WI38 (cell line): ENCODE data around the gene CCDC187.
"Not testable (repeated sequence)": the region's sequence is repeated elsewhere in the genome, so short reads cannot be mapped to it uniquely, and the experiment has no call there.

Source experiments
- H3K4me3 ChIP-seq: 2 replicates; pipeline ENCODE4 v1.5.1; 2011; ENCODE audit warnings: low read depth, mild to moderate bottlenecking, control low read depth, low read length
- TF ChIP-seq, protein P1 (sequence below): IDR thresholded peaks from 2 replicates; pipeline ENCODE4 v1.5.1; 2012; ENCODE audit warnings: low read depth, mild to moderate bottlenecking, control low read depth, low read length

Gene CCDC187

DNA sequence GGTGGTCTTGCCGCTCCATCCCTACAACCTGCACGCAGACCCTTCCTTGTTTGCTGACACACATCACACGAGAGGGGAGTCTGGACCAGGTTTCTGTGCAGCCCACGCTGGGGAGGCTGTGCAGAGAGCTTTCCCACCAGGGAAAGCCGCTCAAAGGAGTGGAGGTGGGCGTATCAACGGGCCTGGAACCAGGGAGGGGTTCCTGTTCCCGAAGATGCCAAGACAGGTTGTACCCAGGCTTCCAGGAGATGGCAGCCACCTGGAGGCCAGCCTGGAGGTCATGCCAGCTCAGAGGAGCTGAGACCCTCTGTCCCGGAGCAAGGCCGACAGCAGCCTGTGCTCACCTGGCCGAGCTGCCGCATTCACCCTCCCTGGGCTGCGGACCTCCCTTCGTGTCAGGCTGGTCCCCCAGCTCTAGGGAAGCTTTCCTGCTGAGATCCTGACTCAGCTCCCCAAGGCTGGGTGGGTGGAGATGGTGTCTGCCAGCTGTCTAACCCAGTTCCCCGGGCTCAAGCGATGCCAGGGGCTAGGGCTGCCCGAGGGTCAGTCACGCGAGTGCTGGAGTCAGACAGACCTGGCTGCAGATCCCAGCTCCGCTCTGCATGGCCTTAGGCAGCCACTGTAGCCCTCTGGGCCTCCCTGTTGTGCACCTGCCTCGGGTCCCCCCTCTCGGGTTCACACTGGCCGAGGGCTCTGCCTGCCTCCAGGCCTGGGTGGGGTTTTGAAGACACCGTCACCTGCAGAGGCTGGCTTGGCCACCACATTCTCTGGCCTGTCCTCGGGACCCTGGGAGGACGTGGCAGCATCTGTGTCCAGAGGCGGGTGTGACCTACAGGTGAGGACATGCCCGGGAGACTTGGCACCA lies 29.7 kb downstream of the CCDC187 start:
- TF ChIP-seq, protein P1, sequence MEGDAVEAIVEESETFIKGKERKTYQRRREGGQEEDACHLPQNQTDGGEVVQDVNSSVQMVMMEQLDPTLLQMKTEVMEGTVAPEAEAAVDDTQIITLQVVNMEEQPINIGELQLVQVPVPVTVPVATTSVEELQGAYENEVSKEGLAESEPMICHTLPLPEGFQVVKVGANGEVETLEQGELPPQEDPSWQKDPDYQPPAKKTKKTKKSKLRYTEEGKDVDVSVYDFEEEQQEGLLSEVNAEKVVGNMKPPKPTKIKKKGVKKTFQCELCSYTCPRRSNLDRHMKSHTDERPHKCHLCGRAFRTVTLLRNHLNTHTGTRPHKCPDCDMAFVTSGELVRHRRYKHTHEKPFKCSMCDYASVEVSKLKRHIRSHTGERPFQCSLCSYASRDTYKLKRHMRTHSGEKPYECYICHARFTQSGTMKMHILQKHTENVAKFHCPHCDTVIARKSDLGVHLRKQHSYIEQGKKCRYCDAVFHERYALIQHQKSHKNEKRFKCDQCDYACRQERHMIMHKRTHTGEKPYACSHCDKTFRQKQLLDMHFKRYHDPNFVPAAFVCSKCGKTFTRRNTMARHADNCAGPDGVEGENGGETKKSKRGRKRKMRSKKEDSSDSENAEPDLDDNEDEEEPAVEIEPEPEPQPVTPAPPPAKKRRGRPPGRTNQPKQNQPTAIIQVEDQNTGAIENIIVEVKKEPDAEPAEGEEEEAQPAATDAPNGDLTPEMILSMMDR, result no peak
- H3K4me3 ChIP-seq, result no peak overlapping the region

DNA sequence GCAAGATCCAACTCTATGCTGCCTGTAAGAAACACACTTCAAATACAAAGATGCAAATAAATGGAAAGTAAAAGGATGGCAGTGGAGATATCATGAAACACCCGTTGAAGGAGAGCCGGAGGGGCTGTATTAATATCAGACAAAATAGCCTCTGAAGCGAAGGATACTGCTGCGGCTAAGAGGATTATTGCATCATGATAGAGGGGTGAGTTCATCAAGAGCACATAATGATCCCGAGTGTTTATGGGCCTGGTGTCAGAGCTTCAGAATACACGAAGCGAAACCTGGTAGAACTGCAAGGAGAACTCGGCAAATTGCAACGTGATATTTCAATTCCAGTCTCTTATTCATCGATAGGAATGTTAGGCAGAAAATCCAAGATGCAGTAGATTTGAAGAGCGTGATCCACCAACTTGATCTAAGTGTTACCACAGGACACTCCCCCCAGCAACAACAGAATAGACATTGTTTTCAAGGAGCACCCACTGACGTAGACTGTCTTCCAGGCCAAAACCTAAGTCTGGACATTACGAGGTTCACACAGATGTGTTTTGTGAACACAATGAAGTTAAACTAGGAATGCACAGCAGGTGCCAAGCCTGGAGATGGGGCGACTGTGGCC lies 30.5 kb downstream of the CCDC187 start:
- TF ChIP-seq, protein P1, result no peak

DNA sequence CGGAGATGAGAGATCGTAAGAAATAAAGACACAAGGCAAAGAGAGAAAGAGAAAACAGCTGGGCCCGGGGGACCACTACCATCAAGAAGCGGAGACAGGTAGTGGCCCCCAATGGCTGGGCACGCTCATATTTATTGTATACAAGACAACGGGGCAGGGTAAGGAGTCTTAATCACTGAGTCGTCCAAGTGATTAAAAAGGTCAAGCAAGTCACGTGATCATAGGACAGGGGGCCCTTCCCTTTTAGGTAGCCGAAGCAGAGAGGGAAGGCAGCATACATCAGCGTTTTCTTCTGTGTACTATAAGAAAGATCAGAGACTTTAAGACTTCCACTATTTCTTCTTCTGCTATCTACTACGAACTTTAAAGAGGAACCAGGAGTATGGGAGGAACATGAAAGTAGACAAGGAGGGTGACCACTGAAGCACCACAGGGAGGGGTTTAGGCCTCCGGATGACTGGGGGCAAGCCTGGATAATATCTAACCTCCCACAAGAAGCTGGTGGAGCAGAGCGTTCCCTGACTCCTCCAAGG lies 33.7 kb downstream of the CCDC187 start:
- H3K4me3 ChIP-seq, result no peak overlapping the region
- TF ChIP-seq, protein P1, result no peak

More for the DNA sequence above, 30.5 kb downstream of the CCDC187 start:
- H3K4me3 ChIP-seq, result no peak overlapping the region

DNA sequence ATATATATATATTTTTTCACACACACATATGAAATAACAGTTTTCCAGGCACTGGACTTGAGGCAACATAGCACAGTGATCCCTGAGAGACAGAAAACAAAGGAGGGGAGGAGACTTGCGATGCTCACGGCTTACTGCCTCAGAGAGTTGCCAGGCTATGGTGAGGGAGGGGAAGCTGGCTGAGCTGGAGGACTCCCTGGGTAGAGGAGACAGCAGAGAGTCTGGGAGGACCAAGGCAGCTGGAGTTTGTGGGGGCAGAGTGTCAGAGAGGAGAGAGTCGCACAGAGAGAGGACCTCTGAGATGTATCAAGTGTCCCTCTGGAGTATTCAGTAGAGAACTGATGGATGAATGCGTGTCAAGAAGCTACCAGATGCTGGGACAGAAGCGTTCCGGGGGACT lies 35.2 kb downstream of the CCDC187 start:
- TF ChIP-seq, protein P1, result no peak
- H3K4me3 ChIP-seq, result no peak overlapping the region

DNA sequence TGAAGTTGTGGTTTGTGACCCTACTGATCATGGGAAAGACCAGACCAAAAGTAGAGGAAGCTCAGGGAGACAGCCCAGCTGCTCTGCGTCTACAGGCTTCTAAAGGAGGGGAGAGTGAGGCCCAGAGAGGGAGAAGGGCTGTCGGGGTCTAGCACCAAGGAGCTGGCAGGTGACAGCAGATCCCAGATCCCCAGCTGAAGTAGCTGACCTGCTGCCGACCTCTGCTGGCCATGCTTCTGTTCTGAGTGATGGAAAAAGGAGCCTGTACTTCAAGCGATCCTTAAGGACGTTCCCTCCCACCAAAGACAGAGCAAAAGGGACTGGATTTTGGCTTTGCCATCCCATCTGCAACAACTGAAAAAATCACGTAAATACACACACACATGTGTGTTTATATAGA lies 35.6 kb downstream of the CCDC187 start:
- TF ChIP-seq, protein P1, result no peak
- no peak overlapping the region for H3K4me3 ChIP-seq

DNA sequence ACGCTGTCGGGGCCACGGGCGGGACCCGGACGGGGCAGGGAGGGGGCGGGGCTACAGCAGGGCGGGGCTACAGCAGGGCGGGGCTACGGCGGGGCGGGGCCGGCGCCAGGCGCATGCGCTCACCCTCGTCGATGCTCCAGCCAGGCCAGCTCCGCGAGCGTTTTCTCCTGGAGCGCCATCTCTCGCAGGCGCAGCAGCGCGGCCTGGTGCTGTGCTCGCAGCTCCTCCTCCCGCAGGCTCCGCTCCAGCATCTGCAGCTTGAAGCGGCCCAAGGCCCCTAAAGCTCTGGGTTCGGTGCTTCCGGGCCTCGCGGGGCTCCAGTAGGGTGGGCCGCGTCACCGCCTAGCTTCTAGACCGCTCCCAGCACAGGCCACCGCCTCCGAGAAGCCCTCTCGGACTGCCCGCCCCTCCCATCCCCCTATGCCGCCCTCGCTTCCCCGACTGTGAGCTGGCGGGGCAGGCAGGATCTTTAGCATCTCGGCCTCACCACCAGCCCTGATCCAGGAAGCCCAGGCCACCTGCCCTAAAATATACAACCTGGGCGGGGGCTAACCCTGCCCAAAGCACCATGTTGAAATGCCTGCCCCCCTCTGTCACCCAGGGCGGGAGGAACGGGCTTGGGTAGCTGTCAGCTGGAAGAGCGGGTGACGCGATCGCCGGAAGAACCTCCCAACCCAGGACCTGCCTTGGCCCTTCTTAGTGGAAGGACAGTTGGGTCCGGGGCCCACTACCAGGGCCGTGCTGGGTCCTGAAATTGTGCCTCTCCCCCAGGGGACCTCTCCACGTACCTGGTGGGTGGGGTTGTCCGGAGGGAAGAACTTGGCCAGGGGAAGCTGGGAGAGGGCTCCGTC lies 36.4 kb downstream of the CCDC187 start:
- TF ChIP-seq, protein P1, result no peak
- peak overlapping the region; percentile 59 for H3K4me3 ChIP-seq

DNA sequence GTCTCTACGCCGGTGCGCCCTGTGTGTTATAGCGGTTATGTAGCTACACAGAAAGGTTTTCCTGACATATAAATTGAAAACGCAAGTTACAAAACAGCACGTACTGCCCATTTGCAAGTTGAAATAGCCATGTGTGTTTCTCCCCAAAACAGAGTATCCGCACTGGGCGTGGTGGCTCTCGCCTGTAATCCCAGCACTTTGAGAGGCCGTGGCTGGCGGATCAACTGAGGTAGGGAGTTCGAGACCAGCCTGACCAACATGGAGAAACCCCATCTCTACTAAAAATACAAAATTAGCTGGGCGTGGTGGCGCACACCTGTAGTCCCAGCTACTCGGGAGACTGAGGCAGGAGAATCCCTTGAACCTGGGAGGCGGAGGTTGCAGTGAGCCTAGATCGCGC lies 37.3 kb downstream of the CCDC187 start:
- H3K4me3 ChIP-seq, result not testable (repeated sequence)
